Hematopoietic multipotent progenitor cell treated with erythropoietin and hydrocortisone succinate and interleukin-3 and kit ligand, for 17 days (in vitro differentiated cells): Measurements from ENCODE around the gene GCNT2.
"Not testable (repeated sequence)": the region's sequence is repeated elsewhere in the genome, so short reads cannot be mapped to it uniquely, and the experiment has no call there.

Source experiments
- DNase-seq: peaks from one replicate; pipeline ENCODE4 v3.0.0-alpha.2; 2015; ENCODE audit warnings: low spot score

GCNT2 gene

DNA sequence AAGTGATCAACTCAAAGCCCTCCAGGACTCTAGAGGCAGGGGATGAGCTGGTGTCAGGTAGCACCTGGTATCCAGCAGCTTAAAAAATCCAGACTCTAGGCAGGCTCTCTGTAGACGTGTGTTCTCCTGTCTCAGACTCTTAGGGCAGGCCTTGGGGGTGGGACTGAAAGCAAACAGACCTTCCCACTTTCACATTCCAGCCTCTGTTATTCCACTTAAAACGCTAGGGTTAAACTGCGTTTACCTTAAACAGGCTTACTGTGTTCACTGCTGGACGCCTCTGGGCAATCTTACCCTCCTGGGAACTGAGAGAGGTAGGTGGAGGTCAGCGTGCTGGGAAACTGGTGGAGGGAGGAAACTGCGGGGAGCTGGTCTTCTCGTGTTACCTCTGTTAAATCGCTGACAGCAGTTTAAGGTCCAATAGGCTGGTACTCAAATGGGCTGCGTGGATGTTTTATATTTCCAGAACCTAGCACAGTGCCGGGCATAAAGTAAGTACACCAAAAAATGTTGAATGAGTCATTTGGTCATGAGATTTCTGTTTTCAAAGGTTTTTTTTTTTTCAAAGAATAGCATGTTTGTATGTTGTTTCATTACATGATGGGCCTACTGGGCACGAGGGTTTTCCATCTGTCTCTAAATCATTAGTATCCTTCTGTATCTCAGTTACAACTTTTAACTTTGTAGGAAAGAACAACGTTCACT, at the start of gene GCNT2:
GCNT2 (plus strand) TSS at position 248 of the 705 bp plus-strand sequence. CDS start 7,561 bp downstream, outside the sequence.
- DNase-seq = peak; percentile 59

- no peak for DNase-seq
These were observed 48.5 kb upstream of the GCNT2 start for GRCh38 chr6:10472634-10473033.

- DNase-seq = peak; percentile 67
These were observed 42.7 kb upstream of the GCNT2 start for GRCh38 chr6:10478187-10479040.

- DNase-seq = no peak
These were observed 41.0 kb upstream of the GCNT2 start for GRCh38 chr6:10479939-10480700.

DNA sequence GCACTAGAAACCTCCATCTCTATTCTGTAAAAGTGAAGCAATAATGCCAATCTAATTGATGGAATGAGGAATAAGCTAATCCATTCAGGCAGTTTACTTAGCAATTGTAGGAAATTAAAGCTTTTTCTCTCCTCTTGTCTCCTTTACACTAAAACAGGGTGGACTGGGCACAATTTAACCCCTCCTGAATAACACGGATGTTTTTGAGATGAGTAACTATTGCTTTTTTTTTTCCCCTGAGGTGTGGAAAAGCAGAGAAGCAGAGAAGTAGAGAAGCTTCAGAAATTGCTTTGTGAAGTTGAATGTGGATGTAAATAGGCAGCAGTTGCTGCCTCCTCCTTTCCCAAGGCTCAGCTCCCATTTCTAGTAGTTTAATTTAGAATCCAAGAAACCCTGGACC, 40.0 kb upstream of the GCNT2 start:
- DNase-seq = no peak

- no peak for DNase-seq
These were observed 38.4 kb upstream of the GCNT2 start for GRCh38 chr6:10482636-10483257.

GRCh38 chr6:10484912-10485311, 36.2 kb upstream of the GCNT2 start:
- DNase-seq = no peak

- no peak for DNase-seq
These were observed 35.7 kb upstream of the GCNT2 start for GRCh38 chr6:10485406-10485805.

DNA sequence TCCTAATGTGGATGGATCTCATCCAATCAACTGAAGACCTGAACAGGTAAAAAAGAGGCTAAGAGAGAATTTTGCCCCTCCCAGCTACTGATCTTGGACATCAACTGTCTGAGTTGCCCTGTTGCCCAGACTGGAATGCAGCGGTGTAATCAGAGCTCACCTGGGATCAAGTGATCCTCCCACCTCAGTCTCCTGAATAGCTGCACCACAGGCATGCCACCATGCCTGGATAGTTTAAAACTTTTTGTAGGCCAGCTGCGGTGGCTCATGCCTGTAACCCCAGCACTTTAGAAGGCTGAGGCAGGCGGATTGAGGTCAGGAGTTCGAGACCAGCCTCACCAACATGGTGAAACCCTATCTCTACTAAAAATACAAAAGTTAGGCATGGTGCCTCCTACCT, 34.9 kb upstream of the GCNT2 start:
- DNase-seq = no peak

DNA sequence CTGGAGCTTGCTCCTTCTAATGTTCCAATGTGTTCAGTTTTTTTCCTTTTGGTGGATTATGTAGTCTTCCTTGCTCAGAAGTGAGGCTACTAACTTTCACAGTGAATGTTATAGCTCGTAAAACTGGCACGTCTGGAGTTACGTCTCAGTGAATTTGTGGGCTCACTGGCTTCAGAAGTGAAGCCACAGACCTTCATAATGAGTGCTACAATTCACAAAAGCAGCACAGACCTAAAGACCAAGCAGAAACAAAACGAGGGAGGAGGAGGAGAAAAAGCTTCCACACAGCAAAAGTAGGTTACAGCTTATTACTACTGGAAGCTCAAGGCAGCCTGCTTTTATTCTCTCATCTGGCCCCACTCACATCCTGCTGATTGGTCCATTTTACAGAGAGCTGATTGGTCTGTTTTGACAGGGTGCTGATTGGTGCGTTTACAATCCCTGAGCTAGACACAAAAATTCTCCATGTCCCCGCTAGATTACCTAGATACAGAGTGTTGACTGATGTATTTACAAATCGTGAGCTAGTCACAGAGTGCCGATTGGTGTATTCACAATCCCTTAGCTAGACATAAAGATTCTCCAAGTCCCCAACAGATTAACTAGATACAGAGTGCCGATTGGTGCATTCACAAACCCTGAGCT, 34.1 kb upstream of the GCNT2 start:
- not testable (repeated sequence) for DNase-seq

DNA sequence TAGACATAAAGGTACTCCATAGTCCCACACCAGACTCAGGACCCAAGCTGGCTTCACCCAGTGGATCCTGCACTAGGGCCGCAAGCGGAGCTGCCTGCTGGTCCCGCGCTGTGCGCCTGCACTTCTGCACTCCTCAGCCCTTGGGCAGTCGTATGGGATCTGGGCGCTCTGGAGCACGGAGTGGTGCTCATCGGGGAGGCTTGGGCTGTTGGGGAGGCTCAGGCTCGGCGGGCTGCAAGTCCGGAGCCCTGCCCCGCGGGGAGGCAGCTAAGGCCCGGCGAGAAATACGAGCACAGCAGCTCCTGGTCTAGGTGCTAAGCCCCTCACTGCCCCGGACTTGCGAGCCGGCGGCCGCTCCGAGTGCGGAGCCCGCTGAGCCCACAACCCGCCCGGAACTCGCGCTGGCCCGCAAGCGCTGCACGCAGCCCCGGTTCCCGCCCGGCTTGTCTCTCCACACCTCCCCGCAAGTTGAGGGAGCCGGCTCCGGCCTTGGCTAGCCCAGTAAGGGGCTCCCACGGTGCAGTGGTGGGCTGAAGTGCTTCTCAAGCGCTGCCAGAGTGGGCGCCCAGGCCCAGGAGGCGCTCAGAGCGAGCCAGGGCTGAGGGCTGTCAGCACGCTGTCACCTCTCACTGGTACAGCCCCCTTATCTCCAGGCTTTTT, 33.4 kb upstream of the GCNT2 start:
- no peak for DNase-seq

- DNase-seq = no peak
These were observed 29.7 kb upstream of the GCNT2 start for GRCh38 chr6:10491463-10491862.

DNA sequence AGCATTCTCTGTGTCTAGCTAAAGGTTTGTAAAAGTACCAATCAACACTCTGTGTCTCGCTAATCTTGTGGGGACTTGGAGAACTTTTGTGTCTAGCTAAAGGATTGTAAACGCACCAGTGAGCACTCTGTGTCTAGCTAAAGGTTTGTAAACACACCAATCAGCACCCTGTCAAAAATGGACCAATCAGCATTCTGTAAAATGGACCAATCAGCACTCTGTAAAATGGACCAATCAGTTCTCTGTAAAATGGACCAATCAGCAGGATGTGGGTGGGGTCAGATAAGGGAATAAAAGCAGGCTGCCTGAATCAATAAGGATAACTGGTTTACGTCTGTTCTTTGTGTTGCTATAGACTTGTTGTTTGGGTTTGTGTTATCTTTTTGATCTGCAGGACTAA, 29.2 kb upstream of the GCNT2 start:
- DNase-seq = not testable (repeated sequence)

DNA sequence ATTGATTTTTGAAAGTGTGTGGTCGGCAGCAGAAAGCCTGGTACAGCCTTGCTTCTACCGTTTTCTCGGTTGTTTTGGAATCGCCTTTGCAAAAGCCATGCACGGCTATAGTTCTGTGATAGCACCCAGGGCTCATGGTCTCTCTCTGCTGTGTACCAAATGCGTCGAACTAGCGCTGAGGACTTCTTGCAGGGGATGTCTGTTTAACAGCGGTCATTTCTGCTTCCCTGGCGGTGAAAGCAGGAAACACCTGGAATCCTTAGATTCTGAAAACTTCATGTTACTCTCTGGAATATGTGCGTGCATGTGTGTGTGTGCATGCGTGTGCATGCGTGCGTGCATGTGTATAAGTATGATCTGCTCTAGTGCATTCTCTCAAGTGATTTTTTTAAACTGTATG, 26.1 kb upstream of the GCNT2 start:
- no peak for DNase-seq

DNA sequence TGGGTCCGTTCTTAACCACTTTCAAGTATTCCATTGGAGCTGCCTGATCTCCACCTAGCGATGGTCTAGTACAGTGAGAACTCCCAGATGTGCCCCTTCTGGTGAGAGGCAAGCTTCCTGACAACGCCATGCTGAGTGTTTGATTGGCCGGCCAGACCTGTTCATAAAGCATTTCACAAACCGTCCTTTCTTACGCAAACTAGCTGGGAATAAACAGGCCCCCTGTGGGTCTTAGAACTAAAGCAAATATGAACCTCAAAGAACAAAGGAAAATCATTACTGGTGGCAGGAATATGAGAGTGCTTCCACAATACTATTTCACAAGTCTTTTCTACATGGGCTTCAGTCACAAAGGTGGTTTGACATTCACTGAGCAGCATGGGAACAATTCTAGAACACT, 15.6 kb upstream of the GCNT2 start:
- no peak for DNase-seq

DNA sequence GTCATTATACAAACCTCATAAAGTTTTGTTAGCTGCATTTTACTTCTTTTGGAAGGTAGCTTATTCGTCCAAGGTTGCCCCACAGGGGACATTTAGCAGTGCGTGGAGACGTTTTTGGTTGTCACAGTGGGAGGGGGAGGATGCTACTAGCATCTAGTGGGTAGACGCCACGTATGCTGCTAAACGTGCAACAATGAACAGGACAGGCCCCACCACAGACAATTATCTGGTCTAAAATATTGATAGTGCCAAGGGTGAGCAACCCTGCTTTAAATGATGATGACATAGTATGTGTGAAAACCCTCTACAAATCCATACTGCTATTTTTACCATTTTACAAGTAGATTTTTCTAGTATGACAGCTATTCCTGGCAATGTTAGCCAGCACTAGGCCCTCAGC, 13.9 kb upstream of the GCNT2 start:
- no peak for DNase-seq

DNA sequence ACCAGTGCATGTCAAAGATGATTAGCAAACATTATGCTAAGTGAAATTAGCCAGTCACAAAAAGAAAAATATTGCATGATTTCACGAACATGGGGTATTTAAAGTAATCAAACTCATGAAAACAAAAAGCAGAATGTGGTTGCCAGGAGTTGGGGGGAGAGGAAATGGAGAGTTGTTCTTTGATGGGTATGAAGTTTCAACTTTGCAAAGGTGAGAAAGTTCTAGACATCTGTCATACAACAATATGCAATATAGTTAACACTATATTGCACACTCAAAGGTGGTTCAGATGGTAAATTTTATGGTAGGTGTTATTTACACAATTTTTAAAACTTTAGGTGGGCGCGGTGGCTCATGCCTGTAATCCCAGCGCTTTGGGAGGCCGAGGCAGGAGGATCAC, 13.4 kb upstream of the GCNT2 start:
- no peak for DNase-seq

- DNase-seq = peak; percentile 81
These were observed 10.4 kb upstream of the GCNT2 start for GRCh38 chr6:10510592-10511367.

GRCh38 chr6:10511477-10511876, 9.7 kb upstream of the GCNT2 start:
- DNase-seq = no peak

- no peak for DNase-seq
These were observed 7.6 kb upstream of the GCNT2 start for GRCh38 chr6:10513544-10513943.
